Upper lobe of left lung (tissue), 4 donors: ENCODE data around the gene KCNAB1.

Source experiments
- EP300 ChIP-seq, 4 donors: sonication (generic); formaldehyde crosslinking; IDR thresholded peaks; one replicate each; pipeline ENCODE4 v1.5.1; 2017; ENCODE audit warnings: antibody characterized with exemption in 4 of 4, control low read depth in 2 of 4
- POLR2A ChIP-seq, 4 donors: fragments of 450-650 bp; IDR thresholded peaks; one replicate each; pipeline ENCODE4 v1.5.1; 2016 to 2017; ENCODE audit warnings: antibody characterized with exemption in 4 of 4, mild to moderate bottlenecking in 2 of 4
- POLR2AphosphoS5 ChIP-seq, 2 donors: sonication (generic); formaldehyde crosslinking; IDR thresholded peaks; one replicate each; pipeline ENCODE4 v1.5.1; 2017; ENCODE audit warnings: antibody characterized with exemption in 2 of 2
- TF ChIP-seq, protein P1 (sequence below), 6 experiments: fragments of 450-650 bp in 4 of 6; fragments of 200-600 bp in 2 of 6; sonication (generic) in 2 of 6; IDR thresholded peaks; one replicate each; pipeline ENCODE4 v1.5.1; 2016 to 2019; ENCODE audit warnings: antibody characterized with exemption in 6 of 6

DNA sequence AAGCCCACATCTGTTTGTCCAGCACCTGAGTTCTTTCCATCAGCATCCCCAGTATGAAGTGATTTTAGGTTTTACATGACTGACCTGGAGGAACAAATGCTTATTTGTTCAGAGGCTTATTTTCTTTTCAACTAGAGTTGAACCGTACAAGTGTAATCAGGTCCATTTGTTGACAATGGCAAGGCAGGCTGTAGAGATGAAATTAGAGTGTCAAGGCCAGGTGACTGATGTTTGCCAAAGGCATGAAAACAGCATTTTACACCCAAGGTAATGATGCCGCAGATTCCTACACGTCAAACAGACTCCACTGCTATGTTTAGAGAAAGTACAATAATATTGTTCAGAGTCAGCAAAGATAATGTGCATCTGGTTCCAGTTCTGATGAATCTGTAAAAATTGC, 96.5 kb downstream of the KCNAB1 start:
- TF ChIP-seq, protein P1, sequence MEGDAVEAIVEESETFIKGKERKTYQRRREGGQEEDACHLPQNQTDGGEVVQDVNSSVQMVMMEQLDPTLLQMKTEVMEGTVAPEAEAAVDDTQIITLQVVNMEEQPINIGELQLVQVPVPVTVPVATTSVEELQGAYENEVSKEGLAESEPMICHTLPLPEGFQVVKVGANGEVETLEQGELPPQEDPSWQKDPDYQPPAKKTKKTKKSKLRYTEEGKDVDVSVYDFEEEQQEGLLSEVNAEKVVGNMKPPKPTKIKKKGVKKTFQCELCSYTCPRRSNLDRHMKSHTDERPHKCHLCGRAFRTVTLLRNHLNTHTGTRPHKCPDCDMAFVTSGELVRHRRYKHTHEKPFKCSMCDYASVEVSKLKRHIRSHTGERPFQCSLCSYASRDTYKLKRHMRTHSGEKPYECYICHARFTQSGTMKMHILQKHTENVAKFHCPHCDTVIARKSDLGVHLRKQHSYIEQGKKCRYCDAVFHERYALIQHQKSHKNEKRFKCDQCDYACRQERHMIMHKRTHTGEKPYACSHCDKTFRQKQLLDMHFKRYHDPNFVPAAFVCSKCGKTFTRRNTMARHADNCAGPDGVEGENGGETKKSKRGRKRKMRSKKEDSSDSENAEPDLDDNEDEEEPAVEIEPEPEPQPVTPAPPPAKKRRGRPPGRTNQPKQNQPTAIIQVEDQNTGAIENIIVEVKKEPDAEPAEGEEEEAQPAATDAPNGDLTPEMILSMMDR (IDR thresholded peaks at IDR 0.05): no peak
- TF ChIP-seq EP300 (IDR thresholded peaks at IDR 0.05) (no peak), POLR2AphosphoS5 (IDR thresholded peaks at IDR 0.05) (no peak), POLR2A (IDR thresholded peaks at IDR 0.05) (no peak)
